Ishikawa (cell line): ENCODE measurements around the gene MATN3.
A peak's percentile ranks its signal among the peaks of the same experiment; 100 is the strongest.

Experiments used
- CEBPB ChIP-seq: IDR thresholded peaks from 2 replicates; pipeline ENCODE4 v1.6.1; 2012
- CREB1 ChIP-seq: IDR thresholded peaks from 2 replicates; pipeline ENCODE4 v1.6.1; 2012; ENCODE audit warnings: low read depth
- EGR1 ChIP-seq: IDR thresholded peaks from 2 replicates; pipeline ENCODE4 v1.6.1; 2012
- EP300 ChIP-seq: IDR thresholded peaks from 2 replicates; pipeline ENCODE4 v1.6.1; 2012; ENCODE audit warnings: borderline replicate concordance
- FOXM1 ChIP-seq: IDR thresholded peaks from 2 replicates; pipeline ENCODE4 v1.6.1; 2012; ENCODE audit warnings: low read depth, borderline replicate concordance
- MAX ChIP-seq: IDR thresholded peaks from 2 replicates; pipeline ENCODE4 v1.6.1; 2012
- NFIC ChIP-seq: IDR thresholded peaks from 2 replicates; pipeline ENCODE4 v1.6.1; 2012
- RAD21 ChIP-seq: IDR thresholded peaks from 2 replicates; pipeline ENCODE4 v1.6.1; 2012; ENCODE audit warnings: low read depth
- TAF1 ChIP-seq: IDR thresholded peaks from 2 replicates; pipeline ENCODE4 v1.6.1; 2012; ENCODE audit warnings: low read depth, mild to moderate bottlenecking
- TCF12 ChIP-seq: IDR thresholded peaks from 2 replicates; pipeline ENCODE4 v1.6.1; 2012; ENCODE audit warnings: low read depth
- TEAD4 ChIP-seq: IDR thresholded peaks from 2 replicates; pipeline ENCODE4 v1.6.1; 2012
- USF1 ChIP-seq: IDR thresholded peaks from 2 replicates; pipeline ENCODE4 v1.6.1; 2012
- YY1 ChIP-seq: IDR thresholded peaks from 2 replicates; pipeline ENCODE4 v1.6.1; 2012; ENCODE audit warnings: low read depth
- ZBTB7A ChIP-seq: IDR thresholded peaks from 2 replicates; pipeline ENCODE4 v1.6.1; 2012; ENCODE audit warnings: low read depth
- TF ChIP-seq, protein P1 (sequence below): IDR thresholded peaks from 2 replicates; pipeline ENCODE4 v1.6.1; 2012; ENCODE audit warnings: low read depth, mild to moderate bottlenecking

The MATN3 gene

GRCh38 chr2:20019747-20020146 lies 7.3 kb upstream of the MATN3 start:
- no peak for TF ChIP-seq TCF12
- TF ChIP-seq MAX = no peak
- TF ChIP-seq FOXM1 = no peak
- TF ChIP-seq TAF1 = no peak
- no peak for TF ChIP-seq YY1
- no peak for TF ChIP-seq RAD21
- no peak for TF ChIP-seq EGR1
- TF ChIP-seq NFIC = no peak
- TF ChIP-seq EP300 = no peak

DNA sequence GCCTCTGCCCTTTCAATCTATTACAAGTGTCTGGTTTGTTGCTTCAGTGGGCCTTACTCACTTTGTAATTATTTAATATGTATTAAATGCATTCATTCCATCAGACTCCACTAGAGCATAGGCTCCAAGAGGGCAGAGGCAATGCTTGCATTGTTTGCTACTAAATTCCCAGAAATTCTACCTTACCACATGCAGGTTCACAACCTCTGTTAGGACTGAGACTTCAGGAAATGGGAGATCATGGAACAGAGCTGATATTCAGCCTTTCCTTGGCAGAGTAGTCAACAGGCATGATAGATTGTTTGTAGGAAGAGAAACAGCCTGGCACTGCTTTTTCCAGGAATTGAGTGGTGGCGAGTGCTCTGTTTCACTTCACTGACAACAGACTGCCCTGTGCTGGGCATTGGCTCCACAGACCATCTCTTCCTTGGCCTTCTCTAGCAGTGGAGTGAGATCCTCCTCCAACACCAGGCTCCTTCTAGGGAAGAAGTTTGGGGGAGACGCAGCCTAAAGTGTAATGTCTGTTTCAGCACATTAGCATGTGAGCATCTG lies 6.2 kb upstream of the MATN3 start:
- TF ChIP-seq FOXM1 (no peak), EGR1 (no peak), ZBTB7A (no peak), CREB1 (no peak)

DNA sequence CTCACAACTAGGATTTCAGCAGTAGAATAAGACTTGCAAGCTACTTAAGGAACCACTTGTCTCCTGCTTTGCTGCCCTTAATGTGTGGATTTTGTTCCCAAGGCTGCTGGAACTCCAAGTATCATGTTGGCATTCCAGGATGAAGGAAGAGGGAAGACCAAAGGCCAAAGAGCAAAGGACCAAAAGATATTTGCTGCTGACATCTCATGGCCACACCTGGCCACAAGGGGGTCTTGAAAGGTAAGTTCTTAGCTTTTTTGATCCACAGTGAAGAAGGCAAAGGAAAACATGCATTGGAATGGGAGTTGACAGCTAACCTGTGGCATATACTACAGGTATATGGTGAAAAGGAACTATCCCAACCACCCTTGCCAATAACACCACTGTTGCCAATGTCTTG lies 3.9 kb upstream of the MATN3 start:
- no peak for TF ChIP-seq FOXM1
- TF ChIP-seq RAD21 = peak; percentile 14; the same call in 1 of the 2 replicates

DNA sequence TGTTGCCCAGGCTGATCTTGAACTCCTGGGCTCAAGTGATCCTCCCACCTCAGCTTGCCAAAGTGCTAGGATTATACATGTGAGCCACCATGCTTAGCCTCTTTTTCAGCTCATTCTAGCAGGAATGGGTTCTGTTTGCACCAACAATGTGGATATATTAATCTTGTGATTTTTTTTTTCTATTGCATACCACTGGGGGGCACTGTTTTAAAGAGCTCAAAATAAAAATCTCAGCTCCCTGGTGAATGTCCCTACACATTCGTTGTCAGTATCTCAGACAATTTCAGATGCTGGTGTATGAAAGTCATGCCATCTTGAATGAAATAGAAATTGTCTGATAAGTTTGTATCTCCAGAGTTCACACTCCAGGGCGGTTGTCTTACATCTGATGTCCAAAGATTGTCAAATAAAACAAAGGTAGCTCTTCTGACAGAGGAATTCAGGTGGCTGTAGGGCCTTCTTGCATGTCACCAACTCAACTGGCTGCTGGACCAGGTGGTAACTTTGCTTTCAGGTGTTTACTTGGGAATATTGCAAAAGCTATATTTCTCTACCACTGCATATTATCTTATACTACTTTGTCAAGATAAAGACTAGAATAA lies 3.1 kb upstream of the MATN3 start:
- TF ChIP-seq EGR1 (no peak), RAD21 (peak; percentile 73)

GRCh38 chr2:20013126-20013849 lies 820 bp upstream of the MATN3 start:
- no peak for TF ChIP-seq NFIC
- TF ChIP-seq MAX = no peak
- TF ChIP-seq USF1 = no peak
- TF ChIP-seq FOXM1 = no peak
- TF ChIP-seq TAF1 = no peak
- no peak for TF ChIP-seq EP300
- no peak for TF ChIP-seq EGR1
- TF ChIP-seq YY1 = no peak
- TF ChIP-seq TEAD4 = no peak
- TF ChIP-seq RAD21 = no peak
- TF ChIP-seq TCF12 = no peak
- TF ChIP-seq ZBTB7A = no peak
- no peak for TF ChIP-seq CREB1
- TF ChIP-seq, protein P1, sequence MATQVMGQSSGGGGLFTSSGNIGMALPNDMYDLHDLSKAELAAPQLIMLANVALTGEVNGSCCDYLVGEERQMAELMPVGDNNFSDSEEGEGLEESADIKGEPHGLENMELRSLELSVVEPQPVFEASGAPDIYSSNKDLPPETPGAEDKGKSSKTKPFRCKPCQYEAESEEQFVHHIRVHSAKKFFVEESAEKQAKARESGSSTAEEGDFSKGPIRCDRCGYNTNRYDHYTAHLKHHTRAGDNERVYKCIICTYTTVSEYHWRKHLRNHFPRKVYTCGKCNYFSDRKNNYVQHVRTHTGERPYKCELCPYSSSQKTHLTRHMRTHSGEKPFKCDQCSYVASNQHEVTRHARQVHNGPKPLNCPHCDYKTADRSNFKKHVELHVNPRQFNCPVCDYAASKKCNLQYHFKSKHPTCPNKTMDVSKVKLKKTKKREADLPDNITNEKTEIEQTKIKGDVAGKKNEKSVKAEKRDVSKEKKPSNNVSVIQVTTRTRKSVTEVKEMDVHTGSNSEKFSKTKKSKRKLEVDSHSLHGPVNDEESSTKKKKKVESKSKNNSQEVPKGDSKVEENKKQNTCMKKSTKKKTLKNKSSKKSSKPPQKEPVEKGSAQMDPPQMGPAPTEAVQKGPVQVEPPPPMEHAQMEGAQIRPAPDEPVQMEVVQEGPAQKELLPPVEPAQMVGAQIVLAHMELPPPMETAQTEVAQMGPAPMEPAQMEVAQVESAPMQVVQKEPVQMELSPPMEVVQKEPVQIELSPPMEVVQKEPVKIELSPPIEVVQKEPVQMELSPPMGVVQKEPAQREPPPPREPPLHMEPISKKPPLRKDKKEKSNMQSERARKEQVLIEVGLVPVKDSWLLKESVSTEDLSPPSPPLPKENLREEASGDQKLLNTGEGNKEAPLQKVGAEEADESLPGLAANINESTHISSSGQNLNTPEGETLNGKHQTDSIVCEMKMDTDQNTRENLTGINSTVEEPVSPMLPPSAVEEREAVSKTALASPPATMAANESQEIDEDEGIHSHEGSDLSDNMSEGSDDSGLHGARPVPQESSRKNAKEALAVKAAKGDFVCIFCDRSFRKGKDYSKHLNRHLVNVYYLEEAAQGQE = no peak
- TF ChIP-seq CEBPB = no peak

DNA sequence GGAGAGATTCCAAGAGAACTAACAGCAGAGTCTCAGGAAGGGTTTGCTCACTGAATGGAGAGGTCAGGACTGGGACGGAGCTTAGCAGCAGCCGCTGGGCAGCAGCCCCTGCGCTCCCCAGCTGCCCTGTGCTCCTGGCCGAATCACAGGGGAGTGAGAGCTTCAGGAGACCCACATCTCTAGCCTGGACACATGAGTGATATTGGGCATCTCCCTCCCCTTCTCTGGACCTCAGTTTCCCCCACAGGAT lies 511 bp downstream of the MATN3 start:
- TF ChIP-seq FOXM1 (no peak), CEBPB (no peak), NFIC (no peak), TAF1 (no peak), USF1 (no peak), EP300 (no peak), TCF12 (no peak), ZBTB7A (no peak), CREB1 (no peak)
- TF ChIP-seq, protein P1 = no peak
